IPS-18a (cell line): ENCODE measurements around the gene BPTF.
A peak's percentile ranks its signal among the peaks of the same experiment; 100 is the strongest.
"Not testable (repeated sequence)": the region's sequence is repeated elsewhere in the genome, so short reads cannot be mapped to it uniquely, and the experiment has no call there.

Source experiments
- H3K27ac ChIP-seq: one replicate; pipeline ENCODE4 v1.5.1; 2013; ENCODE audit warnings: low read length
- H3K27me3 ChIP-seq: one replicate; pipeline ENCODE4 v1.6.1; 2013; ENCODE audit warnings: mild to moderate bottlenecking, low read length; ENCODE audit not compliant: control insufficient read depth, insufficient read depth
- H3K36me3 ChIP-seq: one replicate; pipeline ENCODE4 v1.6.1; 2013; ENCODE audit warnings: low read depth, low read length; ENCODE audit not compliant: control insufficient read depth
- H3K4me1 ChIP-seq: one replicate; pipeline ENCODE4 v1.6.1; 2013; ENCODE audit warnings: low read depth, low read length; ENCODE audit not compliant: control insufficient read depth
- H3K4me3 ChIP-seq: one replicate; pipeline ENCODE4 v1.5.1; 2013; ENCODE audit warnings: low read length
- H3K9ac ChIP-seq: one replicate; pipeline ENCODE4 v1.6.1; 2013; ENCODE audit warnings: mild to moderate bottlenecking, low read length, moderate library complexity
- H3K9me3 ChIP-seq: one replicate; pipeline ENCODE4 v1.6.1; 2013; ENCODE audit warnings: low read depth, low read length; ENCODE audit not compliant: control insufficient read depth

Gene BPTF

DNA sequence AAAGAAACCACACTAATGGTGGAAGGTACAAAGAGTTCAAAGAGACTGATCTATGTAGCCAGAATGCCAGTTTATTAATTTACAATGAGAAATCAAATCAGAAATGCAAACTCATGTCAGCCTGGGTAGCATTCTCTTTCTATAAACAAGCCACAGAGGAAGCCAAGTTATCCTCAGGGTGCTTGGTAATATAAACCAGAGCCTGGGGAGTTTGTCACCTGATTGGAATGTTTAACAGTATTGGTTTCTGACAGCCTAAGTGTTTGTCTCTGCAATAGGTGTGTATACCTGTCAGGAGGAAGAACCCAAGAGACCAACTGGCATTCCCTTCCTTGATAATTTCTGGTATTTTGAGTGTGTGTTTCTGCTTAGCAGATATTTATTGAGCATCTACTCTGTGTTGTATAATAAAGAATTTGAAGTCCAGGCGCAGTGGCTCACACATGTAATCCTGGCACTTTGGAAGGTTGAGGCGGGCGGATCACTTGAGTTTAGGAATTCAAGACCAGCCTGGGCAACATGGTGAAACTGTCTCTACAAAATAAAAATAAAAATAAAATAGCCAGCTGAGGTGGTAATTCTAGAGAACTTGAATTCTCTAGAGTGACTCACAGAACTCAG lies 174.1 kb downstream of the BPTF start:
- Histone ChIP-seq H3K9ac (no peak overlapping the region), H3K9me3 (no peaks in the 10 kb centered on the region), H3K27ac (no peak overlapping the region), H3K4me1 (peaks cover 14% of the 10 kb centered on the region), H3K27me3 (peaks cover 26% of the 10 kb centered on the region), H3K36me3 (no peaks in the 10 kb centered on the region), H3K4me3 (no peak overlapping the region)

GRCh38 chr17:68004201-68004600 lies 178.9 kb downstream of the BPTF start:
- Histone ChIP-seq H3K27me3 (no peaks in the 10 kb centered on the region), H3K36me3 (no peaks in the 10 kb centered on the region), H3K27ac (no peak overlapping the region), H3K4me3 (no peak overlapping the region), H3K4me1 (no peaks in the 10 kb centered on the region), H3K9me3 (no peaks in the 10 kb centered on the region), H3K9ac (no peak overlapping the region)

DNA sequence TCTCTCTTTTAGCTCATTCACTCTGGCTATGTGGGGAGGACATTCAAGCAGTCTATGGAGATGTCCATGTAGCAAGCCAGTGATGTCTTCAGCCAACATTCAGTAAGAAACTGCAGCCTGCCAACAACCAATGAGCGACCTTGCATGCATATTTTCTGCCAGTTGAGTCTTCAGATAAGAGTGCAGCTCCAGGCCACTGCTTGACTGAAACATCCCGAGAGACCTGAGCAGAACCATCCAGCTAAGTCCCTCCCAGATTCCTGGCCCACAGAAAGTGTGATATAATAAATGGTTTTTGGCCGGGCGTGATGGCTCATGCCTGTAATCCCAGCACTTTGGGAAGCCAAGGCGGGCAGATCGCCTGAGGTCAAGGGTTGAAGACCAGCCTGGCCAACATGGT lies 181.5 kb downstream of the BPTF start:
- no peaks in the 10 kb centered on the region for H3K27me3 ChIP-seq
- H3K4me3 ChIP-seq = no peak overlapping the region
- H3K9me3 ChIP-seq = no peaks in the 10 kb centered on the region
- H3K4me1 ChIP-seq = no peaks in the 10 kb centered on the region
- no peak overlapping the region for H3K9ac ChIP-seq
- H3K36me3 ChIP-seq = no peaks in the 10 kb centered on the region
- H3K27ac ChIP-seq = no peak overlapping the region

GRCh38 chr17:68011199-68011665 lies 185.9 kb downstream of the BPTF start:
- Histone ChIP-seq H3K27ac (no peak overlapping the region), H3K9ac (no peak overlapping the region), H3K9me3 (no peaks in the 10 kb centered on the region), H3K4me1 (no peaks in the 10 kb centered on the region), H3K27me3 (no peaks in the 10 kb centered on the region), H3K36me3 (no peaks in the 10 kb centered on the region), H3K4me3 (no peak overlapping the region)

- Histone ChIP-seq H3K27ac (no peak overlapping the region), H3K9ac (no peak overlapping the region), H3K27me3 (no peaks in the 10 kb centered on the region), H3K4me1 (peaks cover 3% of the 10 kb centered on the region), H3K4me3 (no peak overlapping the region), H3K36me3 (no peaks in the 10 kb centered on the region), H3K9me3 (no peaks in the 10 kb centered on the region)
These were observed 188.1 kb downstream of the BPTF start for GRCh38 chr17:68013385-68013784.

DNA sequence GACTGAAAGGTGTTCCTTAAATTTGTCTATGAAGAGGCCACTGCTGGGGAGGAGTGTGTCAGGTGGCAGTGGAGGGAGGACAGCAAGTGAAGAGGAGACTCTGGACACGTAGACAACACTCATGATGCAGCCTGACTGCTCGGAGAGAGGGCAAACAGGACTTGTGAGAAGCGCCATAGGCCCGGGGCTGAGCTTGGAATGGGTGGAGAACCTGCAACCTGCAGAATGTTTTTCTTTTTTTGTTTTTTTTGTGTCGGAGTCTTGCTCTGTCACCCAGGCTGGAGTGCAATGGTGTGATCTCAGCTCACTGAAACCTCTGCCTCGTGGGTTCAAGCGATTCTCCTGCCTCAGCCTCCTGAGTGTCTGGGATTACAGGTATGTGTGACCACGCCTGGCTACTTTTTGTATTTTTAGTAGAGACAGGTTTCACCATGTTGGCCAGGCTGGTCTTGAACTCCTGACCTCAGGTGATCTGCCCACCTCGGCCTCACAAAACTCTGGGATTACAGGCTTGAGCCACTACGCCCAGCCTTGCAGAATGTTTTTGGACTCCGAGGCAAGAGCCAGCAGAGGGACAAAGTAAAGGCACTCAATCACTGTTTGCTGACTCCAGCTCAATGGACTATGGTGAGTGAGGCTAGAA lies 189.9 kb downstream of the BPTF start:
- peaks cover 8% of the 10 kb centered on the region for H3K4me1 ChIP-seq
- H3K27ac ChIP-seq = no peak overlapping the region
- H3K36me3 ChIP-seq = no peaks in the 10 kb centered on the region
- H3K27me3 ChIP-seq = no peaks in the 10 kb centered on the region
- H3K9ac ChIP-seq = no peak overlapping the region
- no peak overlapping the region for H3K4me3 ChIP-seq
- H3K9me3 ChIP-seq = no peaks in the 10 kb centered on the region

- peaks cover 14% of the 10 kb centered on the region for H3K4me1 ChIP-seq
- H3K4me3 ChIP-seq = no peak overlapping the region
- H3K27ac ChIP-seq = no peak overlapping the region
- no peaks in the 10 kb centered on the region for H3K27me3 ChIP-seq
- H3K9me3 ChIP-seq = no peaks in the 10 kb centered on the region
- H3K36me3 ChIP-seq = no peaks in the 10 kb centered on the region
- no peak overlapping the region for H3K9ac ChIP-seq
These were observed 191.5 kb downstream of the BPTF start for GRCh38 chr17:68016838-68017237.

DNA sequence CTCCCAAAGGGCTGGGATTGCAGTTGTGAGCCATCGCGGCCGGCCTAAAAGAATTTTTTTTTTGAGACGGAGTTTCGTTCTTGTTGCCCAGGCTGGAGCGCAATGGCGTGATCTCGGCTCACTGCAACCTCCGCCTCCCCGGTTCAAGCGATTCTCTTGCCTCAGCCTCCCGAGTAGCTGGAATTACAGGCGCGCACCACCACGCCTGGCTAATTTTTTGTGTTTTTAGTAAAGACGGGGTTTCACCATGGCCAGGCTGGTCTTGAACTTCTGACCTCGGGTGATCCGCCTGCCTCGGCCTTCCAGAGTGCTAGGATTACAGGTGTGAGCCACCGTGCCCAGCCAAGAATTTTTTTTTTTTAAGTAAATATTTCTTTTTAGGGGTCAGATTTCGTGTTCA lies 193.2 kb downstream of the BPTF start:
- H3K4me1 ChIP-seq = peaks cover 14% of the 10 kb centered on the region
- not testable (repeated sequence) for H3K9ac ChIP-seq

GRCh38 chr17:68019336-68019674 lies 194.0 kb downstream of the BPTF start:
- Histone ChIP-seq H3K9ac (no peak overlapping the region), H3K27me3 (no peaks in the 10 kb centered on the region), H3K4me1 (peaks cover 14% of the 10 kb centered on the region), H3K27ac (no peak overlapping the region), H3K36me3 (no peaks in the 10 kb centered on the region), H3K9me3 (no peaks in the 10 kb centered on the region), H3K4me3 (peak overlapping the region; percentile 51)

More for the DNA sequence above, 193.2 kb downstream of the BPTF start:
- H3K4me3 ChIP-seq, H3K36me3 ChIP-seq, H3K27me3 ChIP-seq, H3K9me3 ChIP-seq, H3K27ac ChIP-seq: not testable (repeated sequence)

GRCh38 chr17:68019675-68020408 lies 194.5 kb downstream of the BPTF start:
- no peaks in the 10 kb centered on the region for H3K9me3 ChIP-seq
- H3K36me3 ChIP-seq = no peaks in the 10 kb centered on the region
- H3K27me3 ChIP-seq = no peaks in the 10 kb centered on the region
- H3K4me1 ChIP-seq = peaks cover 14% of the 10 kb centered on the region
- peak overlapping the region; percentile 89 for H3K4me3 ChIP-seq
- H3K27ac ChIP-seq = peak overlapping the region; percentile 68
- peak overlapping the region; percentile 94 for H3K9ac ChIP-seq

GRCh38 chr17:68020409-68020756 lies 195.1 kb downstream of the BPTF start:
- Histone ChIP-seq H3K27ac (peak overlapping the region; percentile 68), H3K27me3 (no peaks in the 10 kb centered on the region), H3K9ac (peak overlapping the region; percentile 94), H3K4me3 (peak overlapping the region; percentile 89), H3K36me3 (no peaks in the 10 kb centered on the region), H3K4me1 (peaks cover 14% of the 10 kb centered on the region), H3K9me3 (no peaks in the 10 kb centered on the region)

- not testable (repeated sequence) for H3K9me3 ChIP-seq, H3K27me3 ChIP-seq, H3K36me3 ChIP-seq
- peak overlapping the region; percentile 89 for H3K4me3 ChIP-seq
- H3K9ac ChIP-seq = peak overlapping the region; percentile 94
- peak overlapping the region; percentile 68 for H3K27ac ChIP-seq
- peaks cover 14% of the 10 kb centered on the region for H3K4me1 ChIP-seq
These were observed 195.5 kb downstream of the BPTF start for GRCh38 chr17:68020791-68021190.
